Neural cell (in vitro differentiated cells): Measurements from ENCODE around the gene CARD9.

Source experiments
- EP300 ChIP-seq: fragments of 450-650 bp; conservative IDR thresholded peaks from 2 replicates; pipeline ENCODE4 v1.6.1; 2014; ENCODE audit warnings: antibody characterized with exemption, mild to moderate bottlenecking, moderate library complexity; ENCODE audit not compliant: poor library complexity, severe bottlenecking
- EZH2 ChIP-seq: fragments of 200-600, 300-800 bp; shearing (Covaris generic), sonication (generic); IDR thresholded peaks from 2 replicates; pipeline ENCODE4 v1.6.1; 2014; ENCODE audit warnings: antibody characterized with exemption, low read length, borderline replicate concordance, mild to moderate bottlenecking; ENCODE audit not compliant: insufficient read depth, poor library complexity, severe bottlenecking
- MXI1 ChIP-seq: fragments of 450-650 bp; conservative IDR thresholded peaks from 2 replicates; pipeline ENCODE4 v1.6.1; 2014; ENCODE audit warnings: antibody characterized with exemption, mild to moderate bottlenecking; ENCODE audit not compliant: poor library complexity, severe bottlenecking
- POLR2AphosphoS5 ChIP-seq: IDR thresholded peaks from 2 replicates; pipeline ENCODE4 v1.6.1; 2012
- RAD21 ChIP-seq: fragments of 450-650 bp; conservative IDR thresholded peaks from 2 replicates; pipeline ENCODE4 v1.6.1; 2014; ENCODE audit warnings: antibody characterized with exemption, mild to moderate bottlenecking, moderate library complexity
- SMC3 ChIP-seq: fragments of 450-650 bp; conservative IDR thresholded peaks from 2 replicates; pipeline ENCODE4 v1.6.1; 2014; ENCODE audit warnings: antibody characterized with exemption, mild to moderate bottlenecking, moderate library complexity; ENCODE audit not compliant: poor library complexity
- TAF1 ChIP-seq: IDR thresholded peaks from 2 replicates; pipeline ENCODE4 v1.6.1; 2012; ENCODE audit warnings: low read depth
- TF ChIP-seq, protein P1 (sequence below): fragments of 450-650 bp; IDR thresholded peaks from 2 replicates; pipeline ENCODE4 v1.5.1; 2014; ENCODE audit warnings: antibody characterized with exemption, mild to moderate bottlenecking, moderate library complexity; ENCODE audit not compliant: poor library complexity, severe bottlenecking
- TF ChIP-seq, protein P2 (sequence below): IDR thresholded peaks from 2 replicates; pipeline ENCODE4 v1.6.1; 2012; ENCODE audit warnings: borderline replicate concordance

DNA sequence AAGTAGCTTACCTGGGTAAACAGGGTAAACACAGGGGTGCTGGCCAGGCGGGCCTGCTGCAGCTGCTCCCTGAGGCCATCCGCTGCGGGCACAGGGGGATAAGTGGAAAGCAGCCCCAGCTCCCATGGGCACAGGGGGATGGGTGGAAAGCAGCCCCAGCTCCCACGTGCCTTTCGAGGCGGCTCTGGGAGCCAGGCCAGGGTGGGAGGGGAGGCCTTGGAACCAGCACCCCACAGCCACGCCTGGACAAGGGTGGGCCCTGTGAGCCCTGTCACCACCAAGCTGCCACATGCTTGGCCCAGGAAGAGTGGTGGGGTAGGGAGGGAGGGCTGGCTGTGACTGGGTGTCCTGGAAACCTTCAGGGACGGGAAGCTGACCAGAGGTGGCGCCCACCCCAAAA is 7.8 kb upstream of the CARD9 start:
- TF ChIP-seq, protein P1, sequence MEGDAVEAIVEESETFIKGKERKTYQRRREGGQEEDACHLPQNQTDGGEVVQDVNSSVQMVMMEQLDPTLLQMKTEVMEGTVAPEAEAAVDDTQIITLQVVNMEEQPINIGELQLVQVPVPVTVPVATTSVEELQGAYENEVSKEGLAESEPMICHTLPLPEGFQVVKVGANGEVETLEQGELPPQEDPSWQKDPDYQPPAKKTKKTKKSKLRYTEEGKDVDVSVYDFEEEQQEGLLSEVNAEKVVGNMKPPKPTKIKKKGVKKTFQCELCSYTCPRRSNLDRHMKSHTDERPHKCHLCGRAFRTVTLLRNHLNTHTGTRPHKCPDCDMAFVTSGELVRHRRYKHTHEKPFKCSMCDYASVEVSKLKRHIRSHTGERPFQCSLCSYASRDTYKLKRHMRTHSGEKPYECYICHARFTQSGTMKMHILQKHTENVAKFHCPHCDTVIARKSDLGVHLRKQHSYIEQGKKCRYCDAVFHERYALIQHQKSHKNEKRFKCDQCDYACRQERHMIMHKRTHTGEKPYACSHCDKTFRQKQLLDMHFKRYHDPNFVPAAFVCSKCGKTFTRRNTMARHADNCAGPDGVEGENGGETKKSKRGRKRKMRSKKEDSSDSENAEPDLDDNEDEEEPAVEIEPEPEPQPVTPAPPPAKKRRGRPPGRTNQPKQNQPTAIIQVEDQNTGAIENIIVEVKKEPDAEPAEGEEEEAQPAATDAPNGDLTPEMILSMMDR, result no peak
- TF ChIP-seq EP300 (no peak), POLR2AphosphoS5 (no peak), MXI1 (no peak), EZH2 (no peak), TAF1 (no peak), RAD21 (no peak), SMC3 (no peak)
- TF ChIP-seq, protein P2, sequence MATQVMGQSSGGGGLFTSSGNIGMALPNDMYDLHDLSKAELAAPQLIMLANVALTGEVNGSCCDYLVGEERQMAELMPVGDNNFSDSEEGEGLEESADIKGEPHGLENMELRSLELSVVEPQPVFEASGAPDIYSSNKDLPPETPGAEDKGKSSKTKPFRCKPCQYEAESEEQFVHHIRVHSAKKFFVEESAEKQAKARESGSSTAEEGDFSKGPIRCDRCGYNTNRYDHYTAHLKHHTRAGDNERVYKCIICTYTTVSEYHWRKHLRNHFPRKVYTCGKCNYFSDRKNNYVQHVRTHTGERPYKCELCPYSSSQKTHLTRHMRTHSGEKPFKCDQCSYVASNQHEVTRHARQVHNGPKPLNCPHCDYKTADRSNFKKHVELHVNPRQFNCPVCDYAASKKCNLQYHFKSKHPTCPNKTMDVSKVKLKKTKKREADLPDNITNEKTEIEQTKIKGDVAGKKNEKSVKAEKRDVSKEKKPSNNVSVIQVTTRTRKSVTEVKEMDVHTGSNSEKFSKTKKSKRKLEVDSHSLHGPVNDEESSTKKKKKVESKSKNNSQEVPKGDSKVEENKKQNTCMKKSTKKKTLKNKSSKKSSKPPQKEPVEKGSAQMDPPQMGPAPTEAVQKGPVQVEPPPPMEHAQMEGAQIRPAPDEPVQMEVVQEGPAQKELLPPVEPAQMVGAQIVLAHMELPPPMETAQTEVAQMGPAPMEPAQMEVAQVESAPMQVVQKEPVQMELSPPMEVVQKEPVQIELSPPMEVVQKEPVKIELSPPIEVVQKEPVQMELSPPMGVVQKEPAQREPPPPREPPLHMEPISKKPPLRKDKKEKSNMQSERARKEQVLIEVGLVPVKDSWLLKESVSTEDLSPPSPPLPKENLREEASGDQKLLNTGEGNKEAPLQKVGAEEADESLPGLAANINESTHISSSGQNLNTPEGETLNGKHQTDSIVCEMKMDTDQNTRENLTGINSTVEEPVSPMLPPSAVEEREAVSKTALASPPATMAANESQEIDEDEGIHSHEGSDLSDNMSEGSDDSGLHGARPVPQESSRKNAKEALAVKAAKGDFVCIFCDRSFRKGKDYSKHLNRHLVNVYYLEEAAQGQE, result no peak
